GM23248 (cell line): ENCODE data around the gene CLDN14. TPM values are rescaled to one million over a fixed set of nuclear protein-coding genes. Genes with fewer than 3 reads are reported as not detected.

Source experiments
- DNase-seq: peaks from one replicate; pipeline ENCODE4 v3.0.0-alpha.2; 2015
- H2AFZ ChIP-seq: fragments of 200-600 bp; sonication (generic); 2 replicates; pipeline ENCODE4 v1.6.1; 2016; ENCODE audit warnings: antibody characterized with exemption
- H3F3A ChIP-seq: fragments of 200-600 bp; sonication (generic); 2 replicates; pipeline ENCODE4 v1.6.1; 2016; ENCODE audit warnings: mild to moderate bottlenecking, antibody characterized with exemption, mixed run types; ENCODE audit not compliant: insufficient read depth
- H3K27ac ChIP-seq: fragments of 200-600 bp; sonication (generic); 2 replicates; pipeline ENCODE4 v1.5.1; 2016; ENCODE audit warnings: mild to moderate bottlenecking
- H3K27me3 ChIP-seq: fragments of 200-600 bp; sonication (generic); replicated peaks from 2 replicates; pipeline ENCODE4 v1.6.1; 2016; ENCODE audit warnings: mild to moderate bottlenecking; ENCODE audit not compliant: insufficient read depth
- H3K36me3 ChIP-seq: fragments of 200-600 bp; sonication (generic); 2 replicates; pipeline ENCODE4 v1.6.1; 2016; ENCODE audit warnings: low read depth, mild to moderate bottlenecking
- H3K4me1 ChIP-seq: fragments of 200-600 bp; sonication (generic); 2 replicates; pipeline ENCODE4 v1.6.1; 2016; ENCODE audit warnings: mild to moderate bottlenecking; ENCODE audit not compliant: insufficient read depth
- H3K4me2 ChIP-seq: fragments of 200-600 bp; sonication (generic); one replicate; pipeline ENCODE4 v1.6.1; 2016; ENCODE audit warnings: mild to moderate bottlenecking; ENCODE audit not compliant: unreplicated experiment
- H3K4me3 ChIP-seq: fragments of 200-600 bp; sonication (generic); 2 replicates; pipeline ENCODE4 v1.5.1; 2016; ENCODE audit warnings: mild to moderate bottlenecking
- H3K79me2 ChIP-seq: fragments of 200-600 bp; sonication (generic); 2 replicates; pipeline ENCODE4 v1.6.1; 2016; ENCODE audit warnings: mild to moderate bottlenecking; ENCODE audit not compliant: insufficient read depth
- H3K9ac ChIP-seq: fragments of 200-600 bp; sonication (generic); 2 replicates; pipeline ENCODE4 v1.6.1; 2016; ENCODE audit warnings: mild to moderate bottlenecking
- H3K9me2 ChIP-seq: fragments of 200-600 bp; sonication (generic); 2 replicates; pipeline ENCODE4 v1.6.1; 2016; ENCODE audit warnings: mixed run types, mild to moderate bottlenecking, moderate library complexity; ENCODE audit not compliant: insufficient read depth
- H3K9me3 ChIP-seq: fragments of 200-600 bp; sonication (generic); one replicate; pipeline ENCODE4 v1.6.1; 2017; ENCODE audit warnings: low read depth
- H4K20me1 ChIP-seq: fragments of 200-600 bp; sonication (generic); 2 replicates; pipeline ENCODE4 v1.6.0; 2016; ENCODE audit not compliant: insufficient read depth
- EZH2 ChIP-seq: fragments of 200-600 bp; sonication (generic); IDR thresholded peaks from 2 replicates; pipeline ENCODE4 v1.6.1; 2018; ENCODE audit warnings: antibody characterized with exemption, mild to moderate bottlenecking; ENCODE audit not compliant: insufficient read depth, poor library complexity, severe bottlenecking
- EZH2phosphoT487 ChIP-seq: fragments of 200-600 bp; sonication (generic); IDR thresholded peaks from 2 replicates; pipeline ENCODE4 v1.6.1; 2018; ENCODE audit warnings: antibody characterized with exemption, moderate library complexity, mild to moderate bottlenecking, low read depth; ENCODE audit not compliant: insufficient read depth
- WGBS, 2 experiments: methylation state at CpG; one replicate each; pipeline ENCODE4 v1.1.6; 2015 to 2017; ENCODE audit warnings: low lambda C conversion rate in 2 of 2, low coverage in 1 of 2; ENCODE audit errors: missing lambda C conversion rate in 2 of 2; 5-methylcytosine and 5-hydroxymethylcytosine counted together
- in situ Hi-C: fragments of 300-500 bp; cut with MboI; formaldehyde crosslinking; loops from 2 replicates; pipeline ENCODE4 v1.15.0; 2020
- polyA plus RNA-seq: library from polyadenylated mRNA; unstranded; fragments of >200 nt; fragmentation: Nextera tagmentation; extraction: Ambion mirVana; gene quantifications from 2 replicates; pipeline ENCODE4 v1.2.1, GENCODE V29; 2016
- total RNA-seq: library from RNA; depleted of rRNA; stranded (reverse); fragments of >200 nt; shearing (Covaris generic); gene quantifications from 2 replicates; pipeline ENCODE4 v1.2.3, GENCODE V29; 2014

CLDN14 gene
- total and polyA plus RNA-seq, 2 experiments from 2014 or later: not detected

DNA sequence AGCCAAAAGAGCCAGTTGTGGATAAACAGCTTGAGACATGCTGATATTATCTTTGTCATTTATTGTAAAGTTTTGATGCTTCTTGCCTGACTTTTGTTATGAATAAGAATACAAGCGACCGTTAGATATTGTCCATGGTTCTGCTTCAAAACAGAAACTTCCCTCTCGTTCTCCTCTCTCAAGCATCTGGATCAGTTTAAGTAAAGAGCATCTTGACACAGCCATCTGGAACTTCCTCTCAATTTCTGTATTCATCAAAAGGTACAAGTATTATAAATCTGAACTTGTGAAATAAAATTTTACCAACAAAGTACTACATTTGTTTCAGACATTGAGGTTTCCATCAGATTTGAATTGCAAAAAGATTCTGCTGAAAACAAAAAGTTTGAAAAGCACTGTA, 36.4 kb upstream of the CLDN14 start:
- H3K9me3 ChIP-seq: no peaks in the 10 kb centered on the region
- peaks cover 5% of the 10 kb centered on the region; the same call in 1 of the 2 replicates for H3F3A ChIP-seq
- no peaks in the 10 kb centered on the region for H3K9me2 ChIP-seq
- H3K27ac ChIP-seq: no peak overlapping the region
- no peaks in the 10 kb centered on the region for H3K36me3 ChIP-seq
- no peak overlapping the region for H3K4me2 ChIP-seq
- no peak overlapping the region for H3K4me3 ChIP-seq
- no peaks in the 10 kb centered on the region for H3K79me2 ChIP-seq
- H3K9ac ChIP-seq: no peak overlapping the region
- H3K27me3 ChIP-seq: peaks cover 13% of the 10 kb centered on the region; the same call in 1 of the 2 replicates
- DNase-seq: no peak
- no peak overlapping the region for H2AFZ ChIP-seq
- H3K4me1 ChIP-seq: no peaks in the 10 kb centered on the region
- no peaks in the 10 kb centered on the region for H4K20me1 ChIP-seq
- in situ Hi-C loops: no loop called here
- TF ChIP-seq EZH2 (no peak), EZH2phosphoT487 (no peak)
- WGBS, 2 experiments: 36 to 56% methylated on average over 3 of the region's 3 CpGs

DNA sequence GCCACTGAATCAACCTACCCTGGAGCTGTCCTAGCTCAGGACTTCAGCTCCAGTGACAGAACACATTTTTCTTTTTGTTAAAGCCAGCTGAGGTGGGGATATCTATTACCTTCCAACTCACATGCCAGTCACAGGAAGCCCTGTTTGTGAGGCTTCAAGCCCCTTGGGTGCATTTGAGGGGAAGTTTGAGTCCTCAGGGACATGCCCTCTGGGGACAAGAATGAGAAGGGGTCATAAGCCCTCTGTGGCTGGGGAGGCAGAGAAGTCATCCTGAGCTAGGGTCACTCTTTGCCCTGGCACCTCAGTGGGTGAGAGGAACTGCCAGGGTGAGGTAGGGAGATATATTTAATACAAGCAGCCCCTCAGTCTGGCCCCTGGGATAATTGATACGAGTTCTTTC, 33.5 kb upstream of the CLDN14 start:
- Histone ChIP-seq H3K9me3 (no peaks in the 10 kb centered on the region), H3K27me3 (peaks cover 5% of the 10 kb centered on the region; the same call in 1 of the 2 replicates), H3K27ac (no peak overlapping the region), H3K36me3 (no peaks in the 10 kb centered on the region), H3K4me3 (no peak overlapping the region), H3K9me2 (no peaks in the 10 kb centered on the region), H3F3A (peaks cover 5% of the 10 kb centered on the region; the same call in 1 of the 2 replicates), H3K79me2 (no peaks in the 10 kb centered on the region), H3K4me2 (no peak overlapping the region), H3K4me1 (no peaks in the 10 kb centered on the region), H2AFZ (no peak overlapping the region), H4K20me1 (no peaks in the 10 kb centered on the region), H3K9ac (no peak overlapping the region)
- DNase-seq: no peak
- TF ChIP-seq EZH2phosphoT487 (no peak), EZH2 (no peak)
- 45 to 85% methylated on average over 1 of the region's 1 CpG for WGBS, 2 experiments
- in situ Hi-C loops: no loop called here

GRCh38 chr21:36512971-36513370, 33.0 kb upstream of the CLDN14 start:
- H3K4me3 ChIP-seq: no peak overlapping the region
- H4K20me1 ChIP-seq: no peaks in the 10 kb centered on the region
- H3F3A ChIP-seq: peaks cover 5% of the 10 kb centered on the region; the same call in 1 of the 2 replicates
- no peak overlapping the region for H2AFZ ChIP-seq
- no peak for DNase-seq
- no peaks in the 10 kb centered on the region for H3K9me3 ChIP-seq
- in situ Hi-C loops: no loop called here
- no peak overlapping the region for H3K9ac ChIP-seq
- no peak overlapping the region for H3K4me2 ChIP-seq
- H3K27me3 ChIP-seq: peaks cover 5% of the 10 kb centered on the region; the same call in 1 of the 2 replicates
- TF ChIP-seq EZH2 (no peak), EZH2phosphoT487 (no peak)
- H3K4me1 ChIP-seq: no peaks in the 10 kb centered on the region
- H3K27ac ChIP-seq: no peak overlapping the region
- no peaks in the 10 kb centered on the region for H3K9me2 ChIP-seq
- H3K36me3 ChIP-seq: no peaks in the 10 kb centered on the region
- 56 to 65% methylated on average over 5 of the region's 5 CpGs for WGBS, 2 experiments
- no peaks in the 10 kb centered on the region for H3K79me2 ChIP-seq

- H3K27ac ChIP-seq: no peak overlapping the region
- H3K9me3 ChIP-seq: no peaks in the 10 kb centered on the region
- H3K79me2 ChIP-seq: no peaks in the 10 kb centered on the region
- no peaks in the 10 kb centered on the region for H3K36me3 ChIP-seq
- peak; percentile 20 for DNase-seq
- WGBS, 2 experiments: 46 to 52% methylated on average over 5 of the region's 5 CpGs
- peaks cover 5% of the 10 kb centered on the region; the same call in 1 of the 2 replicates for H3F3A ChIP-seq
- no peaks in the 10 kb centered on the region for H3K9me2 ChIP-seq
- 0 out of 2 replicates have a peak, but pooled peaks cover 4% of the 10 kb centered on the region for H3K4me1 ChIP-seq
- no peak overlapping the region for H3K4me3 ChIP-seq
- no peak overlapping the region for H3K9ac ChIP-seq
- no peak overlapping the region for H3K4me2 ChIP-seq
- H3K27me3 ChIP-seq: peaks cover 5% of the 10 kb centered on the region; the same call in 1 of the 2 replicates
- no peaks in the 10 kb centered on the region for H4K20me1 ChIP-seq
- in situ Hi-C loops: no loop called here
- TF ChIP-seq EZH2 (no peak), EZH2phosphoT487 (no peak)
- H2AFZ ChIP-seq: no peak overlapping the region
Measured at GRCh38 chr21:36511484-36512220, 31.7 kb upstream of the CLDN14 start.
